H9 (cell line): ENCODE data around the gene NR1H4. TPM values are rescaled to one million over a fixed set of nuclear protein-coding genes. Genes with fewer than 3 reads are reported as not detected.

Experiments used
- DNase-seq: peaks from one replicate; pipeline ENCODE4 v3.0.0-alpha.2; 2017
- H2AFZ ChIP-seq: one replicate; pipeline ENCODE4 v1.6.1; 2013; ENCODE audit warnings: mild to moderate bottlenecking, low read length, control low read depth, moderate library complexity
- H2AK5ac ChIP-seq: 2 replicates; pipeline ENCODE4 v1.6.1; 2013; ENCODE audit warnings: low read length, control low read depth, mixed read lengths; ENCODE audit not compliant: insufficient read length
- H2BK120ac ChIP-seq: one replicate; pipeline ENCODE4 v1.6.1; 2013; ENCODE audit warnings: low read depth, mild to moderate bottlenecking, low read length, control low read depth, inconsistent platforms; ENCODE audit not compliant: poor library complexity, severe bottlenecking
- H2BK12ac ChIP-seq: 2 replicates; pipeline ENCODE4 v1.6.1; 2013; ENCODE audit warnings: low read length, control low read depth, mixed read lengths, low read depth; ENCODE audit not compliant: insufficient read length
- H2BK15ac ChIP-seq: 2 replicates; pipeline ENCODE4 v1.6.1; 2013; ENCODE audit warnings: low read depth, low read length, control low read depth
- H2BK20ac ChIP-seq: one replicate; pipeline ENCODE4 v1.6.1; 2013; ENCODE audit warnings: low read depth, mild to moderate bottlenecking, low read length, control low read depth, inconsistent platforms; ENCODE audit not compliant: poor library complexity, severe bottlenecking
- H2BK5ac ChIP-seq: 2 replicates; pipeline ENCODE4 v1.6.1; 2013; ENCODE audit warnings: low read length, control low read depth, mixed read lengths; ENCODE audit not compliant: insufficient read length
- H3K14ac ChIP-seq: 2 replicates; pipeline ENCODE4 v1.6.1; 2013; ENCODE audit warnings: low read length, control low read depth; ENCODE audit not compliant: insufficient read depth
- H3K18ac ChIP-seq: 2 replicates; pipeline ENCODE4 v1.6.1; 2013; ENCODE audit warnings: low read depth, mild to moderate bottlenecking, mixed read lengths, low read length, control low read depth; ENCODE audit not compliant: insufficient read length
- H3K23ac ChIP-seq: 2 replicates; pipeline ENCODE4 v1.6.1; 2013; ENCODE audit warnings: low read length, control low read depth, mixed read lengths, low read depth; ENCODE audit not compliant: insufficient read length
- H3K23me2 ChIP-seq: 2 replicates; pipeline ENCODE4 v1.6.1; 2013; ENCODE audit warnings: low read depth, mild to moderate bottlenecking, mixed read lengths, low read length, control low read depth; ENCODE audit not compliant: insufficient read length, poor library complexity, severe bottlenecking
- H3K27ac ChIP-seq: 2 replicates; pipeline ENCODE4 v1.5.1; 2013; ENCODE audit warnings: low read length, control low read depth, mixed read lengths, low read depth; ENCODE audit not compliant: insufficient read length
- H3K27me3 ChIP-seq: 2 replicates; pipeline ENCODE4 v1.6.1; 2013; ENCODE audit warnings: low read length, control low read depth, inconsistent platforms; ENCODE audit not compliant: insufficient read depth
- H3K4ac ChIP-seq: 2 replicates; pipeline ENCODE4 v1.6.1; 2013; ENCODE audit warnings: low read depth, mild to moderate bottlenecking, control low read depth, inconsistent platforms, low read length, moderate library complexity
- H3K4me1 ChIP-seq: 2 replicates; pipeline ENCODE4 v1.6.1; 2013; ENCODE audit warnings: low read length, control low read depth, inconsistent platforms; ENCODE audit not compliant: insufficient read depth
- H3K4me2 ChIP-seq: 2 replicates; pipeline ENCODE4 v1.6.1; 2013; ENCODE audit warnings: low read length, control low read depth, mixed read lengths; ENCODE audit not compliant: insufficient read length, insufficient read depth
- H3K56ac ChIP-seq: 2 replicates; pipeline ENCODE4 v1.6.1; 2013; ENCODE audit warnings: low read depth, mild to moderate bottlenecking, mixed read lengths, low read length, control low read depth; ENCODE audit not compliant: insufficient read length
- H3K79me1 ChIP-seq: 2 replicates; pipeline ENCODE4 v1.6.1; 2013; ENCODE audit warnings: low read depth, mild to moderate bottlenecking, moderate library complexity, low read length, control low read depth, inconsistent platforms; ENCODE audit not compliant: insufficient read depth, poor library complexity, severe bottlenecking
- H3K79me2 ChIP-seq: 2 replicates; pipeline ENCODE4 v1.6.1; 2013; ENCODE audit warnings: low read length, control low read depth, inconsistent platforms; ENCODE audit not compliant: insufficient read depth
- H3K9ac ChIP-seq: 2 replicates; pipeline ENCODE4 v1.6.1; 2013; ENCODE audit warnings: low read length, control low read depth, mixed read lengths; ENCODE audit not compliant: insufficient read length; ENCODE audit errors: extremely low read depth
- H3K9me3 ChIP-seq: one replicate; pipeline ENCODE4 v1.6.1; 2013; ENCODE audit warnings: low read depth, low read length, inconsistent platforms; ENCODE audit not compliant: control insufficient read depth
- H3T11ph ChIP-seq: one replicate; pipeline ENCODE4 v1.6.1; 2013; ENCODE audit warnings: mild to moderate bottlenecking, low read length, control low read depth, inconsistent platforms
- H4K20me1 ChIP-seq: one replicate; pipeline ENCODE4 v1.6.1; 2013; ENCODE audit not compliant: control insufficient read depth, insufficient read length, insufficient read depth
- H4K5ac ChIP-seq: 2 replicates; pipeline ENCODE4 v1.6.1; 2013; ENCODE audit warnings: low read depth, mild to moderate bottlenecking, mixed read lengths, low read length, control low read depth; ENCODE audit not compliant: insufficient read length
- H4K8ac ChIP-seq: replicated peaks from 2 replicates; pipeline ENCODE4 v1.6.1; 2013; ENCODE audit warnings: low read length, control low read depth, mixed read lengths, low read depth; ENCODE audit not compliant: insufficient read length
- H4K91ac ChIP-seq: 2 replicates; pipeline ENCODE4 v1.6.1; 2013; ENCODE audit warnings: low read depth, mild to moderate bottlenecking, moderate library complexity, mixed read lengths, low read length, control low read depth; ENCODE audit not compliant: insufficient read length
- H3K27ac Mint-ChIP-seq, 3 experiments: 2 replicates in 2 of 3; 3 replicates in 1 of 3; pipeline ENCODE4 v1.8.0; 2020 to 2021; ENCODE audit warnings: mixed read lengths in 3 of 3, mild to moderate bottlenecking in 1 of 3, moderate library complexity in 1 of 3
- H3K27me3 Mint-ChIP-seq: 2 replicates; pipeline ENCODE4 v1.8.0; 2021; ENCODE audit warnings: low read depth, mild to moderate bottlenecking, moderate library complexity, mixed read lengths
- H3K36me3 Mint-ChIP-seq, 3 experiments: 2 replicates in 2 of 3; 3 replicates in 1 of 3; pipeline ENCODE4 v1.8.0; 2020 to 2021; ENCODE audit warnings: low read depth in 3 of 3, mixed read lengths in 3 of 3; ENCODE audit not compliant: insufficient read depth in 1 of 3
- H3K4me1 Mint-ChIP-seq, 2 experiments: 2 replicates each; pipeline ENCODE4 v1.8.0; 2020; ENCODE audit warnings: mixed read lengths in 2 of 2
- H3K4me3 Mint-ChIP-seq, 2 experiments: 2 replicates in 1 of 2; 3 replicates in 1 of 2; pipeline ENCODE4 v1.8.0; 2020 to 2021; ENCODE audit warnings: mild to moderate bottlenecking in 2 of 2, mixed read lengths in 2 of 2, moderate library complexity in 1 of 2
- H3K9me3 Mint-ChIP-seq, 2 experiments: 2 replicates in 1 of 2; 3 replicates in 1 of 2; pipeline ENCODE4 v1.8.0; 2020; ENCODE audit warnings: mild to moderate bottlenecking in 2 of 2, mixed read lengths in 2 of 2, moderate library complexity in 1 of 2
- whole genome bisulfite sequencing: extraction: QIAGEN DNeasy Blood & Tissue Kit; methylation state at CpG from one replicate; pipeline ENCODE4 v1.1.7; 2013; ENCODE audit warnings: missing lambda C conversion rate, low lambda C conversion rate, mixed read lengths; ENCODE audit not compliant: insufficient read length; ENCODE audit errors: extremely low coverage; 5-methylcytosine and 5-hydroxymethylcytosine counted together
- total RNA-seq: library from RNA; stranded (reverse); gene quantifications from 2 replicates; pipeline ENCODE4 v1.2.1, GENCODE V29; 2021
- TF ChIP-seq, protein P1 (sequence below): fragments of 200-600 bp; sonication (generic); conservative IDR thresholded peaks from 3 replicates; pipeline ENCODE4 v1.8.0; 2021; ENCODE audit warnings: antibody characterized with exemption, mild to moderate bottlenecking

Gene NR1H4
- total RNA-seq, 1 experiment from 2014 or later = not detected

DNA sequence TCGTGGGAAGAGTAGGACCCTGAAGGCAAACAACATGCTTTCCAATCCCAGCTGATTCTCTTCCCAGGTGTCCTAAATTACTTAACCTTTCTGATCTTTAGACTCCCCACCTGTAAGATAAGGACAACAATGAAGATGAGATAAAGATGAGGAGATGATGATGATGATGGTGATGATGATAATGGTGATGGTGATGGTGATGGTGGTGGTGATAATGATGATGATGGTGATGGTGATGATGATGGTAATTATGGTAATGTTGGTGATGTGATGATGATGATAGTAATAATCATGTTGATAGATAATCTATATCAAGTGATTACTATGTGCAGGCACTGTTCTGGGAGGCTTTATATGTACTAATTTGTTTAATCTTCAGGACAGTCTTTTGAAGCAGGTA, 48.3 kb downstream of the NR1H4 start:
- Histone ChIP-seq H2BK120ac (no peak overlapping the region), H2BK12ac (no peak overlapping the region), H2BK5ac (no peak overlapping the region), H3K4me2 (no peak overlapping the region), H3K27me3 (peaks cover 3% of the 10 kb centered on the region; the same call in 1 of the 2 replicates), H3K27ac (no peak overlapping the region), H3K14ac (no peak overlapping the region), H4K5ac (no peak overlapping the region), H2BK15ac (no peak overlapping the region), H3K23me2 (no peaks in the 10 kb centered on the region), H4K20me1 (no peaks in the 10 kb centered on the region), H3K4ac (no peak overlapping the region), H3K9ac (no peak overlapping the region), H3K56ac (no peak overlapping the region), H3K4me1 (no peaks in the 10 kb centered on the region), H3K79me2 (no peaks in the 10 kb centered on the region), H3K18ac (no peak overlapping the region), H4K91ac (no peak overlapping the region), H3K23ac (no peak overlapping the region), H2BK20ac (no peak overlapping the region), H4K8ac (no peak overlapping the region), H3K79me1 (no peaks in the 10 kb centered on the region), H3T11ph (no peak overlapping the region), H2AFZ (no peak overlapping the region), H2AK5ac (no peak overlapping the region), H3K9me3 (no peaks in the 10 kb centered on the region)
- TF ChIP-seq, protein P1, sequence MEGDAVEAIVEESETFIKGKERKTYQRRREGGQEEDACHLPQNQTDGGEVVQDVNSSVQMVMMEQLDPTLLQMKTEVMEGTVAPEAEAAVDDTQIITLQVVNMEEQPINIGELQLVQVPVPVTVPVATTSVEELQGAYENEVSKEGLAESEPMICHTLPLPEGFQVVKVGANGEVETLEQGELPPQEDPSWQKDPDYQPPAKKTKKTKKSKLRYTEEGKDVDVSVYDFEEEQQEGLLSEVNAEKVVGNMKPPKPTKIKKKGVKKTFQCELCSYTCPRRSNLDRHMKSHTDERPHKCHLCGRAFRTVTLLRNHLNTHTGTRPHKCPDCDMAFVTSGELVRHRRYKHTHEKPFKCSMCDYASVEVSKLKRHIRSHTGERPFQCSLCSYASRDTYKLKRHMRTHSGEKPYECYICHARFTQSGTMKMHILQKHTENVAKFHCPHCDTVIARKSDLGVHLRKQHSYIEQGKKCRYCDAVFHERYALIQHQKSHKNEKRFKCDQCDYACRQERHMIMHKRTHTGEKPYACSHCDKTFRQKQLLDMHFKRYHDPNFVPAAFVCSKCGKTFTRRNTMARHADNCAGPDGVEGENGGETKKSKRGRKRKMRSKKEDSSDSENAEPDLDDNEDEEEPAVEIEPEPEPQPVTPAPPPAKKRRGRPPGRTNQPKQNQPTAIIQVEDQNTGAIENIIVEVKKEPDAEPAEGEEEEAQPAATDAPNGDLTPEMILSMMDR = no peak
- no CpG with 5 or more reads among the region's 1 CpG for WGBS
- no peak for DNase-seq
- Mint-ChIP-seq H3K9me3 (0 out of 5 replicates have a peak, but pooled peaks cover 2 to 3% of the 10 kb centered on the region in 2 experiments), H3K27ac (no peak overlapping the region), H3K4me3 (no peak overlapping the region), H3K27me3 (no peaks in the 10 kb centered on the region), H3K36me3 (no peaks in the 10 kb centered on the region), H3K4me1 (no peaks in the 10 kb centered on the region; a peak in 1 of 4 replicates)
